HUDEP-2 (cell line): ENCODE results near the gene ZBTB48.
"Not testable (repeated sequence)": the region's sequence is repeated elsewhere in the genome, so short reads cannot be mapped to it uniquely, and the experiment has no call there.

Experiments
- DNase-seq, 76 experiments: peaks; one replicate each; lab custom pipeline; 2025; ENCODE audit not compliant: unreplicated experiment in 76 of 76; lab: John Stamatoyannopoulos, UW

Gene ZBTB48

GRCh38 chr1:6579374-6580118 lies at the start of gene ZBTB48:
Gene ZBTB48 (plus strand): TSS chr1:6579994. CDS start chr1:6580610, 616 bp downstream.
- DNase-seq = peak; percentile 50 to 99 (median 97)

- no peak for DNase-seq
These were observed 49.2 kb upstream of the ZBTB48 start for GRCh38 chr1:6530504-6531160.

- no peak for DNase-seq
These were observed 47.8 kb upstream of the ZBTB48 start for GRCh38 chr1:6531996-6532395.

GRCh38 chr1:6534248-6534822 lies 45.5 kb upstream of the ZBTB48 start:
- no peak for DNase-seq

GRCh38 chr1:6535214-6535613 lies 44.6 kb upstream of the ZBTB48 start:
- DNase-seq = no peak

- DNase-seq = no peak
These were observed 43.5 kb upstream of the ZBTB48 start for GRCh38 chr1:6536291-6536690.

- no peak for DNase-seq
These were observed 40.8 kb upstream of the ZBTB48 start for GRCh38 chr1:6538956-6539355.

- no peak for DNase-seq
These were observed 35.0 kb upstream of the ZBTB48 start for GRCh38 chr1:6544831-6545230.

GRCh38 chr1:6545276-6546112 lies 34.3 kb upstream of the ZBTB48 start:
- no peak for DNase-seq

- no peak for DNase-seq
These were observed 33.5 kb upstream of the ZBTB48 start for GRCh38 chr1:6546326-6546725.

GRCh38 chr1:6547301-6547700 lies 32.5 kb upstream of the ZBTB48 start:
- DNase-seq = no peak

- DNase-seq = peak in 74 of 76 experiments; percentile 24 to 94 (median 85)
These were observed 25.5 kb upstream of the ZBTB48 start, which contains the start of gene NOL9 for GRCh38 chr1:6554031-6554906. Gene NOL9 (minus strand): TSS chr1:6554513. CDS start chr1:6554502, 11 bp downstream.

GRCh38 chr1:6554907-6555778 lies 24.7 kb upstream of the ZBTB48 start, which contains the start of gene TAS1R1:
Gene TAS1R1 (plus strand): TSS chr1:6555307. CDS start chr1:6555374, 67 bp downstream.
- peak in 1 of 76 experiments; percentile 3 for DNase-seq

GRCh38 chr1:6557597-6557996 lies 22.2 kb upstream of the ZBTB48 start:
- DNase-seq = no peak

GRCh38 chr1:6559161-6559560 lies 20.6 kb upstream of the ZBTB48 start:
- not testable (repeated sequence) for DNase-seq

GRCh38 chr1:6560267-6560666 lies 19.5 kb upstream of the ZBTB48 start:
- no peak for DNase-seq

GRCh38 chr1:6569033-6569432 lies 10.8 kb upstream of the ZBTB48 start:
- no peak for DNase-seq

- no peak for DNase-seq
These were observed 9.7 kb upstream of the ZBTB48 start for GRCh38 chr1:6570100-6570499.

- DNase-seq = no peak
These were observed 8.8 kb upstream of the ZBTB48 start for GRCh38 chr1:6570987-6571386.
